ENCODE measurements around the gene ALDH16A1.
A peak's percentile ranks its signal among the peaks of the same experiment; 100 is the strongest.
"Not testable (repeated sequence)": the region's sequence is repeated elsewhere in the genome, so short reads cannot be mapped to it uniquely, and the experiment has no call there.

Gene ALDH16A1

DNA sequence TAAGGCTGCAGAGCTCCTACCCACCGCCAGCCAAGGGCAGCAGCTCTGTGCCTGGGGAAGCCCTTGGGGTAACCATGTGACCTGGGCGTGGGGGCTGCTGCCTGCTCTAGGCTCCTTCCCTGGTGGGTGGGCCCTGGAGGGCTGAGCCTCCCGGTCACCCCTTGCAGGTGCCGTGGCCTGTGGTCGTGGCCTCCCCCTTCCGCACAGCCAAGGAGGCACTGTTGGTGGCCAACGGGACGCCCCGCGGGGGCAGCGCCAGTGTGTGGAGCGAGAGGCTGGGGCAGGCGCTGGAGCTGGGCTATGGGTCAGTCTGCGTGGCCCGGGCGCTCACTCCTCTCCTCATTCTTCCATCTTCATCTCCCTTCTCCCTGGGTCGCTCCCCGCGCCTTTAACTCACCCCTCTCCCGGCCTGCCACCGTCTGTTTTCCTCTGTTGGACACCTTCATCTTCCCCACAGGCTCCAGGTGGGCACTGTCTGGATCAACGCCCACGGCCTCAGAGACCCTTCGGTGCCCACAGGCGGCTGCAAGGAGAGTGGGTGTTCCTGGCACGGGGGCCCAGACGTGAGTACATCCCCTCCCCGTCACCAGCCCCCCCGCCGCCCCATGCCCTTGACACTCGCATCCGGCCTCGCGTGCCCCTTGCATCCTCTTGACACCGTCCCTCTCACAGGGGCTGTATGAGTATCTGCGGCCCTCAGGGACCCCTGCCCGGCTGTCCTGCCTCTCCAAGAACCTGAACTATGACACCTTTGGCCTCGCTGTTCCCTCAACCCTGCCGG lies 11.1 kb downstream of the ALDH16A1 start:
- no peak for DNase-seq (ENCODE audit: low read depth, low spot score)

DNA sequence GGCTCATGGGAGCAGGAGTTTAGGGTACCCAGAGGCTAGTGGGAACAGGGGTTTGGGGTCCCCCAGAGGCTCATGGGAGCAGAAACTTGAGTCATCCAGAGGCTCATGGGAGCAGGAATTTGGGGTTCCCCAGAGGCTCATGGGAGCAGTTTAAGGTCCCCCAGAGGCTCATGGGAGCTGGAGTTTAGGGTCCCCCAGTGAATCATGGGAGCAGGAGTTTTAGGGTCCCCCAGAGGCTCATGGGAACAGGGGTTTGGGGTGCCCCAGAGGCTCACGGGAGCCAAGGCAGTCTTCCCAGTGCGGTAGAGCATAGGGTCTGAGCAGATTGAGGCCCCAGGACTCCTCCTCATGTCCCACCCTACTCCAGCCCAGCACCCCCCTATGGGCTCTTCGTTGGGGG lies 12.3 kb downstream of the ALDH16A1 start:
- no peak for DNase-seq (ENCODE audit: low read depth, low spot score)

DNA sequence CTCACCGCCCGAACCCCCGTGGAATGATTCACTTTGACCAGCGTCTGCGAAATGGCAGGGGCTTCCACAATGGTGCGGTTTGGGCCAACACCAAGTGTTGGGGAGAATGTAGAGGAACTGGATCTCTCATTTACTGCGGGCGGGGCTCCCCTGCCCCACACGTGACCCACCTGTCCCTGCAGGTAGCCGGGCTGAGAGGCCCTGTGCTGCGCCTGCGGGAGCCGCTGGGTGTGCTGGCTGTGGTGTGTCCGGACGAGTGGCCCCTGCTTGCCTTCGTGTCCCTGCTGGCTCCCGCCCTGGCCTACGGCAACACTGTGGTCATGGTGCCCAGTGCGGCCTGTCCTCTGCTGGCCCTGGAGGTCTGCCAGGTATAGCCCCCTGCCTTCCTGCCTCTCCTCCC lies 15.2 kb downstream of the ALDH16A1 start:
- DNase-seq (ENCODE audit: low read depth, low spot score): no peak

DNA sequence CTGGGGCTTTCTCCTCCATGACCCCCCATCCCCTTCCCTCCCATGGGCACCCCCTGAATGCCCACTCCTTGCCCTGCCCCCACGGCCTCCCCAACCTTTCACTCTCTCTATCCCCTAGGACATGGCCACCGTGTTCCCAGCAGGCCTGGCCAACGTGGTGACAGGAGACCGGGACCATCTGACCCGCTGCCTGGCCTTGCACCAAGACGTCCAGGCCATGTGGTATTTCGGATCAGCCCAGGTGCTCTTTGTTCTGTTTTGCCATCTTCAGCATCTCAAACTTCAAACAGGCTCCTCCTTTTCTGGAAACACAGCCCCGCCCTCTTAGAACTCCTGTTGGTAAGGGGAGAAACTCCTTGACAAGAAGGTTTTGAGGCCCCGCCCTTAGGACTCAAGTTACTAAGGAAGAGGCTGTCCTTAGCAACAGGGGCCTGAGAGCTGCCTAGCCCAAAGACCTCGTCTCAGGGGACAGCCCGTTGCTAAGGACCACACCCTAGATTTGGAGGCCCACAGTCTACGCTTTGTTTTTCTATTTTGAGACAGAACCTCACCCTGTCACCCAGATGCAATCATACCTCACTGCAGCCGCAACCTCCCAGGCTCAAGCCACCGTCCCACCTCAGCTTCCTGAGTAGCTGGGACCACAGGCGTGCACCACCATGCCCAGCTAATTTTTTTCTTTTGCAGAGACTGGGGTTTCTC lies 15.9 kb downstream of the ALDH16A1 start:
- DNase-seq (ENCODE audit: low read depth, low spot score): no peak

DNA sequence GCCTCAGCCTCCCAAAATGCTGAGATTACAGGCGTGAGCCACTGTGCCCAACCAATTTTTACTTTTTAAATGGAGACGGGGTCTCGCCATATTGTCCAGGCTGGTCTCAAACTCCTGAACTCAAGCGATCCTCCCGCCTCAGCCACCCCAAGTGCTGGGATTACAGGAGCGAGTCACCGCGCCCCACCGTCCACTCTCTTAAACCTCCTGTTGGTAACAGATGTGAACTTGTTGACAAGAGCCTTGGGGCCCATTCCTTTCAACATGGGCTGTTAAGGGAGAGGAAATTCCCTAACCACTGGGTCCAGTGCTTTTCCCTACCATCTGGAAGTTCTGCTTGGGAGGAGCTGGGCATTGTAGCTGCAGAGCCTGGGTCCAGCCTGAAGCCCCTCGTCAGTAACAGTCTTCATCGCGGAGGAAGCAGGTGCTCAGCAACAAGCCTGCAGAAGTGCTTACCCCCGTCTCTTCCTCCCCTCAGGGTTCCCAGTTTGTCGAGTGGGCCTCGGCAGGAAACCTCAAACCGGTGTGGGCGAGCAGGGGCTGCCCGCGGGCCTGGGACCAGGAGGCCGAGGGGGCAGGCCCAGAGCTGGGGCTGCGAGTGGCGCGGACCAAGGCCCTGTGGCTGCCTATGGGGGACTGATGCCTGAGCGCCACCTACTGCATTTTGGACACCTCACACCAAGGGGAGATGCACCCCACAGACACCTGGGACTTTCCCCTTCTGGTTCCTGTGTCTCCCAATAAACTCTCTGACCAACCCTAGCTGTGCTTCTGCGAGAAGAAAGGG lies 17.0 kb downstream of the ALDH16A1 start:
- no peak for DNase-seq (ENCODE audit: low read depth, low spot score)

DNA sequence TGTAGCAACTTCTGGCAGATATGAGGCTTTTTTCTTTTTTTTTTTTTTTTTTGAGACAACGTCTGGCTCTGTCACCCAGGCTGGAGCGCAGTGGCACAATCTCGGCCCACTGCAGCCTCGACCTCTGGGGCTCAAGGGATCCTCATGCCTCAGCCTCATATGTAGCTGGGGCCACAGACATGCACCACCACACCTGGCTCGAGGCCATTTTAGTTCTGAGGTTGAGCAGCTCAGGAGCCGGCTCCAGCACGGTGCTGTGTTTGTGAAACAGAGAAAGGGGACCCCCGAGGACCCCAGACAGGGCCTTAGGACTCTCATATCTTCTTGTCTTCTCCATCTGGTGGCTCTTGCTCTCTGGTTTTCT lies 17.6 kb downstream of the ALDH16A1 start:
- no peak for DNase-seq (ENCODE audit: low read depth, low spot score)

DNA sequence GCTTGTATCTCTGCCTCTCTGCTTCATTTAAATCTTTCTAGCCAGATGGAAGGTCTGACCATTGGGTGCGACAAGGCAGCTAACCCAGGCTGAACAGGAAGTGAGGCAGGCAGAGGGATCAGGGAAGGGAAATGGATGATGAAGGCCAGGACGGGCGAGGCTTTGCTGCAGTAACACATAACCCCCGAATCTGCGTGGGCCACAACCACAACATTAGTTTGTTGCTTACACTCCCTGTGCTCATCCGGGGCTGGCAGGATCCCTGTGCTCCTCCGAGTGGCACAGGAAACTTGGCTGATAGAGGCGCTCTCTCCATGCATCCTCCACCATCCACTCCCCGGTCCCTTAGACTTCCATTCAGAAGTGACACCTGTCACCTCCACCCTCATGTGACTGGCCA lies 19.9 kb downstream of the ALDH16A1 start:
- no peak for DNase-seq (ENCODE audit: low read depth, low spot score)

DNA sequence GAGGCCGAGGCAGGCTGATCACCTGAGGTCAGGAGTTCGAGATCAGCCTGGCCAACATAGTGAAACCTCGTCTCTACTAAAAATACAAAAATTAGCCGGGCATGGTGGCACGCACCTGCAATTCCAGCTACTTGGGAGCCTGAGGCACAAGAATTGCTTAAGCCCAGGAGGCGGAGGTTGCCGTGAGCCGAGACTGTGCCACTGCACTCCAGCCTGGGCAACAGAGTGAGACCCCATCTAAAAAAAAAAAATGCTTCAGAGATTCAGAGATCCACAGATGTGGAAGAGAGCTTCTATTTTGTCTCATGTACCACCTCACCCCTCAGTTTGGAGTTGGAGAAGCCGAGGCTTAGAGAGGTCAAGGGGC lies 20.5 kb downstream of the ALDH16A1 start:
- not testable (repeated sequence) for DNase-seq (ENCODE audit: low read depth, low spot score)

DNA sequence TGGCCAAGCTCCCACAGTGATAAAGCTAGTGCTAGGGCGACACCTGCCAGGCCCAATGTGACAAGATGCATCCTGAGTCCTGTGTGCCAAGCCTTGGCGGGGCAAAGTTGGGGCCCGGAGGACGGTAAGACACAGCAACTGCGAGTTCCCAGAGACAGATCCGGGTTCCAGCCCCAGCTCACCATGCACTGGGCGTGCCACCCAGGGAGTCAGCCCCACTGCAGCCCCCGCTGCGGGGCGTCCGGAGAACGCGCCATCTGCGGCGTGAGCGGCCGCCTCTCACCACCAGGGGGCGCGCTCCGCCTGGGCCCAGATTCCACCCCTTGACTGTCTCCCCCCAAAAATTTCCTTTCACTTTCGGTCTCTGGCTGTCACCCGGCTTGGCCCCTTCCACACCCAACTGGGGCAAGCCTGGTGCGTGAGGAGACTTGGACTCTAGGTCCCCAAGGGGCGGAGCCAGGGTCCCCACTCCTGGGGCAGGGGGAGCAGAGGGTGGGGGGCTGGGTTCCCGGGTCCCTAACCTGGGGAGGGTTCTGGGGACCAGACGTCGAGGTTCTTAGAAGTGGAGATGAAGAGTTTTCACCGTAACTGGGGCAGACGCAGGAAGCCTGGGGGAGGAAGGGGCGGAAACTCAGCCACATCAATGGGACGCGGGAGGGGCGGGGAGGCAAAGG lies 21.0 kb downstream of the ALDH16A1 start, which contains the start of gene FLT3LG:
FLT3LG (plus strand) TSS at position 348 of the 674 bp plus-strand sequence. CDS start 425 bp downstream, outside the sequence.
- DNase-seq (ENCODE audit: low read depth, low spot score): peak; percentile 84

DNA sequence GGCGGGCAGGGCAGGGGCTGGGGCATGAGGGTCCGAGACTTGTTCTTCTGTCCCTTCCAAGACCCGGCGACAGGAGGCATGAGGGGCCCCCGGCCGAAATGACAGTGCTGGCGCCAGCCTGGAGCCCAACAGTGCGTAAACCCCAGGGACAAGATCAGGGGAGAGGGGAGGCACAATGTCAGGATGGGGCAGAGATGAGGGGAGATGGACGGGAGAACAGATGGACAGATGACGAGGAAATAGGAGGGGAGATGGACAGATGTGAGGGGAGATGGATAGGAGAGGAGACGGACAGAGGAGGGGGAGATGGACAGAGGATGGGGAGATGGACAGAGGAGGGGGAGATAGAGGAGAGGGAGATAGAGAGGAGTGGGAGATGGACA lies 21.5 kb downstream of the ALDH16A1 start:
- no peak for DNase-seq (ENCODE audit: low read depth, low spot score)

DNA sequence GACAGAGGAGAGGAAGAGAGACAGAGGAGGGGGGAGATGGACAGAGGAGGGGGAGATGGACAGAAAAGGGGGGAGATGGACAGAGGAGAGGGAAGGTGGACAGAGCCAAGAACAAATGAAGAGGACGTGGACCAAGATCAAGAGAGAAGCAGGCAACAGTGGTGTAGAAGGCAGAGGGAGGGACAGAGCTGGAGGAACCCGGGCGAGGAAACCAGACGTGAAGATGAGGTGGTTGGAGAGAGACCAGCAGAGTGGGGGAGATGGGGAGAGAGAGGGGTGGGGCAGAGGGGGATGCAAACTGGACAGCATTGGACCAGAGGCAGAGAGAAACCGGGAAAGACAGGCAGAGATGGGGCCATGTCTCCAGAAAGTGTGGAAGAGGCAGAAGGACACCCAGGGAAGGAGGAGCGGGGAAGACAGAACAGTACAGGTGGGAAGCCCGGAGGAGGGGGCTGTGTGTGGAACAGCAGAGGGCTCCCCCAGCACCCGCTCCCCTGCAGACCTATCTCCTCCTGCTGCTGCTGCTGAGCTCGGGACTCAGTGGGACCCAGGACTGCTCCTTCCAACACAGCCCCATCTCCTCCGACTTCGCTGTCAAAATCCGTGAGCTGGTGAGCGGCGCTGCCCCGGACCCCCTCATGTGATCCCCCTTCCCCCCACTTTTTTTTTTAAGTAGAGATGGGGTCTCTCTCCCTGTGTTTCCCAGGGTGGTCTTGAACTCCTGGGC lies 22.3 kb downstream of the ALDH16A1 start:
- DNase-seq (ENCODE audit: low read depth, low spot score): no peak

DNA sequence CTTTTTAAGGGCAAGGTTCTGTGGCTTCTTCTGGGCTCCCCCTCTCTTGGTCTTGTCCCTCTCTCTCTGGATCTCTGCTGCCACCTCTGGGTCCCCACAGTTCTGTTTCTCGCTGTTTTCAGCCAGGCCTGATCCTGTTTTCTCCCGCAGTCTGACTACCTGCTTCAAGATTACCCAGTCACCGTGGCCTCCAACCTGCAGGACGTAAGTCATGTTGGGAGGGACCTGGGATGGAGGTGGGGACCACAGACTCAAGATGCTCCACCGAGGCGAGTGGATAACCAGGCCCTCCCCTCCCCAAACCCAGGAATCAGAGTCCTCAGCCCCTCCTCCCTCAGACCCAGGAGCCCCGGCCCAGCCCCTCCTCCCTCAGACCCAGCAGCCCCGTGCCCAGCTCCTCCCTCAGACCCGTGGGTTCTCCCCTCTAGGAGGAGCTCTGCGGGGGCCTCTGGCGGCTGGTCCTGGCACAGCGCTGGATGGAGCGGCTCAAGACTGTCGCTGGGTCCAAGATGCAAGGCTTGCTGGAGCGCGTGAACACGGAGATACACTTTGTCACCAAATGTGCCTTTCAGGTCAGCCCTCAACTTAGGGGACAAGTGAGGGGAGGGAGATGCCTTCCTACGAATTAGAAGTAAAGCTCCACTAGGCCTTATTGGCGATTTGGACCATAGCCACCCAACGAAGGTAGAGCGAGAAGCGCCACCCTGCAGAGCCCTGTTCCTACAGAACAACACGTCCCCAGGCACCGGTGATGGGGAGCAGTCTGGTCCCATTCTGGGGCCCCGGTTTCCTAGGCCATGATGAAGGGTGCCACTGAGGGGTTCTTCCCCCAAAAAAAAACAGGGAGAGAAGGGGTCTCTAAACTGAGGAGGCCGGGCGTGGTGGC lies 23.2 kb downstream of the ALDH16A1 start:
- peak; percentile 75 for DNase-seq (ENCODE audit: low read depth, low spot score)

DNA sequence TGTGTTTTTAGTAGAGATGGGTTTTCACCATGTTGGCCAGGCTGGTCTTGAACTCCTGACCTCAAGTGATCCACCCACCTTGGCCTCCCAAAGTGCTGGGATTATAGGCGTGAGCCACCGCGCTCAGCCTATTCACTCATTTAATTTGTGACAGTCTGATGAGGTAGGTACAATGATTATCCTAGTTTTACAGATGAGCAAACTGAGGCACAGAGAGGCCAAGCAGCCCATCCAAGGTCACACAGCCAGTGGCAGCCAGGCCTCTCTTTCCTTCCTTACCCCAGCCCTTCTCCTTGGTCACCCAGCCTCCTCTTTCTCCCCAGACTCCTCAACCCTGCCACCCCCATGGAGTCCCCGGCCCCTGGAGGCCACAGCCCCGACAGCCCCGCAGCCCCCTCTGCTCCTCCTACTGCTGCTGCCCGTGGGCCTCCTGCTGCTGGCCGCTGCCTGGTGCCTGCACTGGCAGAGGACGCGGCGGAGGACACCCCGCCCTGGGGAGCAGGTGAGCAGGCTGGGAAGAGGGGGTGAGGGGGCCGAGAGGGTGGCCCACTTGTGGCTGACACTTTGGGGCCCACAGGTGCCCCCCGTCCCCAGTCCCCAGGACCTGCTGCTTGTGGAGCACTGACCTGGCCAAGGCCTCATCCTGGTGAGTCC lies 27.1 kb downstream of the ALDH16A1 start:
- DNase-seq (ENCODE audit: low read depth, low spot score): no peak

DNA sequence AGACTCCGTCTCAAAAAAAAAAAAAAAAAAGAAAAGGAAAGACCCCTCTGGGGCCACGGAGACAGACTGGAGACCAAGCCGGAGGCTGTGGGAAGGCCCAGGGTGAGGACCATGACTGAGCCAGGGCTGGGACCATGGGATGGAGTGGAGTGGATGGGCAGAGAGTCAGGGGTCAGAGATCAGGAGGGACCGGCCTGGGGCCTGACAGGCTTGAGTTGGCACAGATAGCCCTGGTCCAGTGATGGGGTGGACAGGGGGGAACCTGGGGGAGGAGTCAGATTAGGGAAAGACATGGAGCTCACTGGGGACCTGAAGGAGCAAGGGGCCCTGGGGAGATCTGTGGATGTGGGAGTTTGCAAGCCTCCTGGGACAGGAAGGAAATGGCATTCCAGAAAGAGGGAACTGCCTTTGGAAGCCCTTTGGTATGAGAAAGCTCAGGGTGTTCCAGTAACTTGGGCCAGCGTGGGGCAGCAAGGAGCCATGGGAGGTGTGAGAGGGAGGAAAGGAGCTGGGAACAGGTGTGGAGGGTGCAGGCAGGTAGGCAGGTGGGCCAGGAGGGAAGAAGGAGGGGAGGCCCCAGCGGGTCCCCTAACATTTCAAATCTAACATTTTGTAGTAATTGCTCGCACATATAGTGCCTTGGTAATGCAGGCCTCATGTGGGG lies 28.1 kb downstream of the ALDH16A1 start:
- DNase-seq (ENCODE audit: low read depth, low spot score): no peak

DNA sequence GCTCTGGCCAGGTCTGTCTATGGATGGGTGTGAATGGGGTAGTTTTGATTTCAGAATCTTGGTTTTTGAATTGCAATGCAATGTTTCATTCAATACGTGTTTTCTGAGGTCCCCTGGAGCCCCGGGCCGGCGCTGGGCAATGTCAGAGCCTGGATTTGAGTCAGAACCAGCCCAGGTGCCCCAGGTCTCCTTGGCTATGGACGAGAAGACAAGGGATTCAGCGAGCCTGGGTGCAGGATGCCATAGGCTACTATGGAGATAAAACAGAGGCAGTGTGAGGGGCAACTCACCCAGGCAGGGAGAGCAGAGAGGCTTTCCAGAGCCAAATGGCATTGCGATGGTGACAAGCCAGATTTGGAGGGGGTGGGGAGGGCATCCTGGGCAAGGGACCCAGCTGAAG lies 33.2 kb downstream of the ALDH16A1 start:
- no peak for DNase-seq (ENCODE audit: low read depth, low spot score)

DNA sequence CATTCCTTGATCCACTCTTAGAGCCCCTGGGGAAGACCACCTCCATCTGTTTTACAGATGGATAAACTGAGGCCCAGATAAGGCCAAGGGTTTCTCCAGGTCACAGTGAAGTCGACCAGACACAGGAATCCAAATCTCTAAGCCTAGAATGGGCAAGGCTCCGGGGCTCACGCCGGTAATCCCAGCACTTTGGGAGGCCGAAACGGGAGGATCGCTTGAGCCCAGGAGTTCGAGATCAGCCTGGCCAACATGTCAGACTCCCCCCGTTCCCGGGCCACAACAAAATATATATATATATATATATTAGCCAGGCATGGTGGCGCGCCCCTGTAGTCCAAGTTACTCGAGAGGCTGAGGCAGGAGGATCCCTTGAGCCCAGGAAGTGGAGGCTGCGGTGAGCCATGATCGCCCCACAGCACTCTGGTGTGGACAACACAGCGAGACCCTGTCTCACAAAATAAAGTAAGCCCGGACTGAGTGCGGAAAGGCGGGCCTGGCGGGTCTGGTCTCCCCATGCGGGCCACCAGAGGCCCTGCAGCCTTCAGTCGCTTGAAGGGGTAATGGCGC lies 33.8 kb downstream of the ALDH16A1 start:
- DNase-seq (ENCODE audit: low read depth, low spot score): no peak

DNA sequence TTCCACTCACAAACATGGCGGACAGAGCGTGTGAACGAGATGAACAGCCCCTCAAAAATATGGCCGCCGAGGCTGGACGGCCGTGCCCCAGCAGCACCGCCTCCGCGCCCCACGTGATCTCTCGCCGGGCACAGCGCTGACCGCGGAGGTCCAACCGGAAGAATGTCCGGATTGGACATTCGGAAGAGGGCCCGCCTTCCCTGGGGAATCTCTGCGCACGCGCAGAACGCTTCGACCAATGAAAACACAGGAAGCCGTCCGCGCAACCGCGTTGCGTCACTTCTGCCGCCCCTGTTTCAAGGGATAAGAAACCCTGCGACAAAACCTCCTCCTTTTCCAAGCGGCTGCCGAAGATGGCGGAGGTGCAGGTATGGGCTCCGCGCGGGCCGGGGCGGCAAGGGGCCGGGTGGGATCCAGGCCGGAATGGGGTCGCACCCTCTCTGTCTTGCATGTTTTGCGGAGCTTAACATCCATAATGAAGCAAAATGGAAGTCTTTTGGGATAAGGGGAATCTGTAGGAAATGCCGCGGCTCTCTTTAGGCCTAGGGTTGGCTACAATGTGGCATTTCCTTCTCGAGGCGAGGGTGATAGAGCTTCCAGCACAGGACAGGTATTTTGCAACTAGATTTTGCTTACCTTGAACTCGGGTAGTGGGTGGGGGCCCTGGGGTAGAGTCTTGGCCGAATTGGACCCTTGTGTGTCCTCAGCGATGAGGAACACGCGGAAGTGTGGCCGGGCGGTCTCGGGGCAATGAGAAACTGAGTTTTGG lies 34.4 kb downstream of the ALDH16A1 start, which contains the start of gene RPL13A:
RPL13A (plus strand) TSS at position 332 of the 769 bp plus-strand sequence; CDS start at position 354, 22 bp downstream.
- DNase-seq (ENCODE audit: low read depth, low spot score): peak; percentile 100

Measured in astrocyte of the hippocampus (primary cell).